HG02759 (cell line): ENCODE results near the gene ZNF664.
"Not testable (repeated sequence)": the region's sequence is repeated elsewhere in the genome, so short reads cannot be mapped to it uniquely, and the experiment has no call there.

Experiments used
- ATAC-seq: cut with Tn5 transposase; IDR thresholded peaks from one replicate; pipeline ENCODE4 v1.9.1; 2021; ENCODE audit warnings: mild to moderate bottlenecking, moderate library complexity; ENCODE audit not compliant: unreplicated experiment

ZNF664 gene

GRCh38 chr12:123941000-123941399, 32.0 kb upstream of the ZNF664 start:
- no peak for ATAC-seq

- no peak for ATAC-seq
These were observed 31.3 kb upstream of the ZNF664 start for GRCh38 chr12:123941624-123942237.

GRCh38 chr12:123942238-123942653, 30.8 kb upstream of the ZNF664 start:
- no peak for ATAC-seq

GRCh38 chr12:123942911-123943648, 29.9 kb upstream of the ZNF664 start:
- ATAC-seq = no peak

- no peak for ATAC-seq
These were observed 29.2 kb upstream of the ZNF664 start for GRCh38 chr12:123943816-123944215.

GRCh38 chr12:123944696-123945095, 28.3 kb upstream of the ZNF664 start:
- ATAC-seq = no peak

- no peak for ATAC-seq
These were observed 27.5 kb upstream of the ZNF664 start for GRCh38 chr12:123945287-123946151.

DNA sequence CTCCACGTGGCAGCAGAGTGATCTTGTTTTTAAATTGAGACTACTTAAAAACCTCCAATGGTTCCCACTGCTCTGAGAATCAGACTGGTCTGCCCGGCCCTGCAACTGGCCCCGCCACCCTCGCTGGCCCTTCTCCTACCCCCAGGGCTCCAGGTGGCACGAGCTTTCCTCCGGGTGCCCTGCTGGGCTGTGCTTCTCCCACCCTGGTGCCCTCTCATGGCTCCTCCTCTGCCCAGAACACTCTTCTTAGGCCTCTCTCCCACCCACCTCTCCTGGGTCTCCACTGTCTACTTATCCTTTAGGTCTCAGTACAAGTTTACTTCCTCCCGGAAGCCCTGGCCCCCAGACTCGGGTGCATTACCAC, 26.9 kb upstream of the ZNF664 start:
- ATAC-seq = no peak

DNA sequence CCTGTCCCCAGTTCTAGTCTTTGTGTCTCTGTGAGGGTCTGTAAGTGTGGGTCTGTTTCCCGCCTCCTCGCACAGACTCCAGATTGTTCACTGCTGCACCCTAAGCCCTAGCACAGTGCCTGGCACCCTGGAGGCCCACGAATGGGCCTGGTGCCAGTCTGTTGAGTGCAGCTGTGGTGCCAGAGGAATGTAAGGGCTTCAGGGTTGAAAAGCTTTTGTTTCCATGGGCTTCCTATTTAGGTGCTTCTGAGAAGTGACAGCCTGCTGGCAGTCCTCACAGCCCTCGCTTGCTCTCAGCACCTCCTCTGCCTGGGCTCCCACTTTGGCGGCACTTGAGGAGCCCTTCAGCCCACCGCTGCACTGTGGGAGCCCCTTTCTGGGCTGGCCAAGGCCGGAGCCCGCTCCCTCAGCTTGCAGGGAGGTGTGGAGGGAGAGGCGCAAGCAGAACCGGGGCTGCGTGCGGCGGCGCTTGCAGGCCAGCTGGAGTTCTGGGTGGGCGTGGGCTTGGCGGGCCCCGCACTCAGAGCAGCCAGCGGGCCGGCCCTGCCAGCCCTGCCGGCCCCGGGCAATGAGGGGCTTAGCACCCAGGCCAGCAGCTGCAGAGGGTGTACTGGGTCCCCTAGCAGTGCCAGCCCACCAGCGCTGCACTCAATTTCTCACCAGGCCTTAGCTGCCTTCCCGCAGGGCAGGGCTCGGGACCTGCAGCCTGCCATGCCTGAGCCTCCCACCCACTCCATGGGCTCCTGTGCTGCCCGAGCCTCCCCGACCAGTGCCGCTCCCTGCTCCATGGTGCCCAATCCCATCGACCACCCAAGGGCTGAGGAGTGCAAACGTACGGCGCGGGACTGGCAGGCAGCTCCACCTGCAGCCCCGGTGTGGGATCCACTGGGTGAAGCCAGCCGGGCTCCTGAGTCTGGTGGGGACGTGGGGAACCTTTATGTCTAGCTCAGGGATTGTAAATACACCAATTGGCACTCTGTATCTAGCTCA, 26.2 kb upstream of the ZNF664 start:
- not testable (repeated sequence) for ATAC-seq

DNA sequence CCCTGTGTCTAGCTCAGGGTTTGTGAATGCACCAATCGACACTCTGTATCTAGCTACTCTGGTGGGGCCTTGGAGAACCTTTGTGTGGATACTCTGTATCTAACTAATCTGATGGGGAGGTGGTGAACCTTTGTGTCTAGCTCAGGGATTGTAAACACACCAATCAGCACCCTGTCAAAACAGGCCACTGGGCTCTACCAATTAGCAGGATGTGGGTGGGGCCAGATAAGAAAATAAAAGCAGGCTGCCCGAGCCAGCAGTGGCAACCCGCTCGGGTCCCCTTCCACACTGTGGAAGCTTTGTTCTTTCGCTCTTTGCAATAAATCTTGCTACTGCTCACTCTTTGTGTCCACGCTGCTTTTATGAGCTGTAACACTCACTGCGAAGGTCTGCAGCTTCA, 25.5 kb upstream of the ZNF664 start:
- not testable (repeated sequence) for ATAC-seq

GRCh38 chr12:123948401-123948795, 24.6 kb upstream of the ZNF664 start:
- no peak for ATAC-seq

DNA sequence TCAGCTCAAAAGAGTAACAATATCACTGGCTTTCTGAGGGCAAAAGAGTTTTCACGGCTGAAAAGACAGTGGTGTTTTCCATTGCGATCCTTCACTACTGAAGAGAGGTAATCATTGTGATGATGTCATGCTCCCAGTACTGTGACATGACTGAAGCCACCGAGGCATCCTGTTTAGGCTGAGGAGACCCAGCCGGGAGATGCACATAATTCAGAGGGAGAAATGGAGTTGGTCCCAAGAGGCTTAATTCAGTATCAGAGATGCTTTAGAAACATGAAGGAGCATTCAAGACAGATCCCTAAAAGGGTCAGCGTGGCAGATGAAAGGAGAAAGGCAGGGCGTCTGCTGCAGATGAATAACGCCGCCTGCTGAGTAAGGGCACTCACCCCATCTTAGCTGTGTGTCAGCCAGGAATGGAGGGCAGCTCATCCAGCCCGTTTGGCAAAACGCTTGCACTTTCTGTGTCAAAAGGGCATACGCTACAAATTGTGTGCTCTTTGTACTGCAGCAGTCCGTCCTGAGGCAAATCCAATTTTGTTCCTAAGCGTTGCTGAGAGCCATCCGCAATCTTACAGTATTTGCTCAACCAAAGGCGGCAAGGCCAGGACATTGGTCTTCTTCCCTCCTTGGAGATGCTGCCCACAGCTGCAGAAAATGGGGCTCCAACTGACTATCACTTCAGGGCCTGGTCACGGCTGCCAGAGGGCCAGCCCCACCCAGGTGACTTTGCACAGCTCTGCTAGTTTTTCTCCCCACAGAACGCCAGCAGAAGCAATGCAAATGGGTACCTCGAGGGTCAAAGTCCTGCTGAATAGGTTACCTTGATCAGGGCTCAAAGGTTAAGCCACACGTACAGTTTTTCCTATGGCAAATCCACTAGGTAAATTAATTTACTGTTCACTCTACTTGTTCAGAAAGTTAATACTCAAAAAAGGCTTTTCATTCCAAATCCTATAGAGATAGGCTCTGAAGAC, 23.9 kb upstream of the ZNF664 start:
- no peak for ATAC-seq

DNA sequence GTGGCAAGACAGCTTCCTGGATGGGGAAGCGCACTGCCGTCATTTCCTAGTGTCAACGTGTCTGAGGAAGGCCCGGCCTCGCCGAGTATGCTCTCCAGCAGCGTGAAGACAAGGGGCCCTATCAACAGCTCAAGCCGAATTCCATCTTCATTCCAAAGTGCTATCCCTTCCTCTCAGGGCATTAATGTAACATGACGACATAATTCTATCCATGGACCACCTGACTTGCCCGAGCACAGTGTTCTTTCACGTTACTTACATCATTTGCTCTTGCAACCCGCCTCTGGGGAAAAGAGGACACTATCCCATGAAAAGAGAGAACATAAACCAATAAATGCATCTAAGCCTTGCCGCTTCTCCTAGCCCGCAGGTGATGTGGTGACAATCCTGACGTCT, 23.2 kb upstream of the ZNF664 start:
- no peak for ATAC-seq

GRCh38 chr12:123950476-123951349, 22.3 kb upstream of the ZNF664 start:
- no peak for ATAC-seq

- ATAC-seq = no peak
These were observed 21.5 kb upstream of the ZNF664 start for GRCh38 chr12:123951467-123951866.

- no peak for ATAC-seq
These were observed 21.0 kb upstream of the ZNF664 start for GRCh38 chr12:123952037-123952436.

- ATAC-seq = no peak
These were observed 18.2 kb upstream of the ZNF664 start for GRCh38 chr12:123954647-123955350.

- no peak for ATAC-seq
These were observed 16.8 kb upstream of the ZNF664 start for GRCh38 chr12:123956249-123956648.
